NCI-H748 (cell line): ENCODE results near the gene B4GALNT4.
A peak's percentile ranks its signal among the peaks of the same experiment; 100 is the strongest.
"Not testable (repeated sequence)": the region's sequence is repeated elsewhere in the genome, so short reads cannot be mapped to it uniquely, and the experiment has no call there.

Experiments
- DNase-seq: peaks from one replicate; lab custom pipeline; 2025; ENCODE audit not compliant: unreplicated experiment; lab: John Stamatoyannopoulos, UW

B4GALNT4 gene

DNA sequence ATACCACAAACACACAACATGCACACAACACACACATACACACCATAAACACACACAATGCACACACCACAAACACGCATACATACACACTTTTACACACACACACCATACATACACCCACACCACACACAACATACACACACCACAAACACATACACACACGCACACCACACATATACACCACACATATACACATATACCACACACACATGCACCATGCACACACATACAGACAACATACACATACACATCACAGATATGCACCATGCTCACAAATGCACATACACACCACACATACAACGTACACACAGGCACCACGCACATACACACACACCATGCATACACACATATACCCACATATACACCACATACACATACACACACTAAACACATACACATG is 11.7 kb upstream of the B4GALNT4 start:
- no peak for DNase-seq

DNA sequence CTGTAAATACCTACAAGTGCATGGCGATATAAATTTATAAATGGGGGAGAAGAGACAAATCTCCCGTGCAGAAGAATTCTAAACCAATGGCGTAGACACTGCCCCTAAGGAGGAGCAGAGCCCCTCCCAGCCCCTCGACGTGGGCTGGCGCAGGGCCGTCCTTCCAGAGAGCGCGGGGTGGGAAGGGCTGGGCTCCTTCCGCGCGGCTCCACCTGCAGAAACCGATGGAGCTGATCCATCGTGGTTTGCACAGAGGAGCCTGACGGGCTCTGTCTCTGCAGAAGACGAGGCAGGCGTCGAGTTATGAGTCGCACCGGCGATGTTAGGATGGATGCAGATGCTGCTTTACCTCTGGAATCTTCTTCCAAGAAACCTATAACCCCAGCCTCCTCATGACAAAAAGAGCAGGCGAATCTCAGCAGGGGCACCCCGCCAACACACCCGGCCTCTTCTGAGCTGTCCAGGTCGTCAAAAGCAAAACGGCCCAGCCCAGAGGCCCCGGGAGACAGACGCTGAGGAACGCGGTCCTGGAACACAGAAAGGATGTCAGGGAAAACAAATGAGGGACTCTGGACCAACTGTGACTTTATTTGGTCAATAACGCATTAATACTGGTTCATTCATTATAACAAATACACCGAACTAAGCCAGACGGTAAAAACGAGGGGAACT is 11.0 kb upstream of the B4GALNT4 start:
- DNase-seq, result peak; percentile 59

GRCh38 chr11:359181-359714 is 10.1 kb upstream of the B4GALNT4 start:
- DNase-seq, result no peak

- DNase-seq, result no peak
Observed at GRCh38 chr11:360326-361280, 8.7 kb upstream of the B4GALNT4 start.

DNA sequence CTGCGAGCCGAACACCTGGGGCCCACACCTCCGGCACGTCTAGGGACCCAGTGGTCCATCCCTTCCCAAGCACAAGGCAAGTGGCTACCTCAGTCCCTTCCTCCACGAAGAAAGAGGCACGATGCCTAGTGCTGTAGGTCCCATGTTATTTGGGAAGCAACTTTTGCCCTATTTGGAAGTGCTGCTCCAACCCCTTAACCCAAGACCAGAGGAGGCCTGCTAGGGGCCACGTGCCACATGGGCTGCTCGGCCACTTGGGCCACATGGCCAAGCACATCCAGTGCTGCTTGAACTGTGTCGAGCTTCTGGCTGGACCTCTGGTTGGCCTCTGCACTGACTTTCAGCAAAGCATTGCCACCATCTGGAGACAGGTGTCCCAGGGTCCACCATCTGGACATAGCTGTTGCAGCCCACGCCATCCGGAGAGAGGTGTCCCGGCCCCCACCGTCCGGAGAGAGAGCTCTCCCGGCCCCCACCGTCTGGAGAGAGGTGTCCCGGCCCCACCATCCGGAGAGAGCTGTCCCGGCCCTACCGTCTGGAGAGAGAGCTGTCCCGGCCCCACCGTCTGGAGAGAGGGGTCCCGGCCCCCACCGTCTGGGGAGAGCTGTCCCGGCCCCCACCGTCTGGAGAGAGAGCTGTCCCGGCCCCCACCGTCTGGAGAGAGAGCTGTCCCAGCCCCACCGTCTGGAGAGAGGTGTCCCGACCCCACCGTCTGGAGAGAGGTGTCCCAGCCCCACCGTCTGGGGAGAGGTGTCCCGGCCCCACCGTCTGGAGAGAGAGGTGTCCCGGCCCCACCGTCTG is 6.5 kb upstream of the B4GALNT4 start:
- no peak for DNase-seq

DNA sequence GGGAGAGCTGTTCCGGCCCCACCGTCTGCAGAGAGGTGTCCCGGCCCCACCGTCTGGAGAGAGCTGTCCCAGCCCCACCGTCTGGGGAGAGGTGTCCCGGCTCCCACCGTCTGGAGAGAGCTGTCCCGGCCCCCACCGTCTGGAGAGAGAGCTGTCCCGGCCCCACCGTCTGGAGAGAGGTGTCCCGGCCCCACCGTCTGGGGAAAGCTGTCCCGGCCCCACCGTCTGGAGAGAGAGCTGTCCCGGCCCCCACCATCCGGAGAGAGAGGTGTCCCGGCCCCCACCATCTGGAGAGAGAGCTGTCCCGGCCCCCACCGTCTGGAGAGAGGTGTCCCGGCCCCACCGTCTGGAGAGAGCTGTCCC is 5.9 kb upstream of the B4GALNT4 start:
- DNase-seq, result not testable (repeated sequence)

GRCh38 chr11:363948-364761 is 5.1 kb upstream of the B4GALNT4 start:
- peak; percentile 92 for DNase-seq

GRCh38 chr11:364991-365725 is 4.1 kb upstream of the B4GALNT4 start:
- no peak for DNase-seq

DNA sequence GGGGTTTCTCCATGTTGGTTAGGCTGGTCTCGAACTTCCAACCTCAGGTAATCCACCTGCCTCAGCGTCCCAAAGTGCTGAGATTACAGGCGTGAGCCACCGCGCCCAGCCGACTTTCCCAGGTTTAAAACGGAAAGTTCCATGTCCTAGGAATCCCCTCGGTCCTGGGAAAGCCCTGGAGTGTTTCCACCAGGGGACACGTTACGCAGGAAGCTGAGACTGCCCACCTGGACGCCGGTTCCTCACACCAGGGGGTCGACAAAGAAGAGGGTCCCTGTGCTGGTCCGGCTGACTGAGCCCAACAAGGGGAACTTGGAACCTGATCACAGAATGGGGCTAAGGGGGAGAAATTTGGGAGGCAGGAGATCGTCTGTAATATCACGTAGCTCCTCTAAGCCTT is 3.5 kb upstream of the B4GALNT4 start:
- DNase-seq, result no peak

DNA sequence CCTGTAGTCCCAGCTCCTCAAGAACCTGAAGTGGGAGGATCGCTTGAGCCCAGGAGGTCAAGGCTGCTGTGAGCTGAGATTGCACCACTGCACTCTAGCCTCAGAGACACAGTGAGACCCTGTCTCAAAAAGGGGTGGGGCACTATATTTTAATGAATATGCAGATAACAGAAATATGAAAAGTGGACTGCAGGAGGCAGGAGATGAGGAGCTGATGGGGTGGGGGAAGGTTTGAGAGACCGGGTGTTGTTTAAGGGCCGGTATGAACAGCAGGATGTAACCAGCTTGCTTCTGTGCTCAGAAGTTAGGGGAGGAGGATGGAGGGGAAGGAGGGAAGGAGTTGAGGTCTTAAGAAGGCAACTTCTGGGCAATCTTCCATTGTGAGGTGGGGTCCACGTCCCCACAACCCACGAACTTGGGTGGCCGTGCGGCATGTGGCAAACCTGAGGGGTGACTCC is 1.3 kb upstream of the B4GALNT4 start:
- DNase-seq, result no peak

- DNase-seq, result peak; percentile 52
Observed at GRCh38 chr11:368414-369335, 624 bp upstream of the B4GALNT4 start.

DNA sequence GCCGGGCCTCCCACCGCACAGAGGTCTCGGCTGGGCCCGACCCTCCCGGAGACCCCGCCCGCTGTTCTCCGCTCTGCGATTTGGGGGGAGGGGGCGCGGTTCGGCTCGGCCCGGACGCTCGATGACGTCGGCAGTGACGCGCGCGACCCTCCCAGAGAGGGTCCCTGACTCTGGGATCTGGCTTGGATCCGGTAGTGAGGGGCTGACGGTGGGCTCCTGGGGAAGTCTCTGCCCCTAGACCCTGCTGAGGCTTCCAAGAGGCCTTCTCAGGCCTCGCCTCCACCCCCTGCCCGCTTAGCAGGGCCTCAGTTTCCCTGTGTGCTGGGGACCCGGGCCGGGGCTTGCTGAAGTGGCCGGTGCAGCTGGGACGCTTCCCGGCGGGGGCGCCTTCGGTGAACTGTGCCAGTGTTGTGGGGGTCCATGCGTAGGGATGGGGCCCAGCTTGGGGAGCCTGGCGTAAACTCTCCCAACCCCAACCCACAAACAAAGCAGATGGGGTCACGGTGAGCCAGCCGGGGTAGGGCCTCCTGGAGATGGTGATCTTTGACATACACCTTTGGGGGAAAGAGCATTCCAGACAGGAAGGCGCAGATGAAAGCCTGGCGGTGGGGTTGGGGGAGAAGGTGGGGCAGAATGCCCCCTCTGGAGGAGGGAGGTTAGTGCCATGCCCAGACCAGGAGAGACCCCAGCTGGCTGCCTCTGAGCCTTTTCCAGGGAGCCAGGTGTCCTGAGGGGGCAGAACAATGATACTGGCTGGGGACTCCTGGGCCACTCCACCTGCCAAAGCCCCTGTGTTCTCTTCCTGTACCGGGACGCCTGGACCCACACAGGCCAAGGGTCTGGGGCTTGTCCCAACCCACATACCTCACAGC is 1.0 kb downstream of the B4GALNT4 start:
- DNase-seq, result peak; percentile 39

GRCh38 chr11:371051-371450 is 1.8 kb downstream of the B4GALNT4 start:
- DNase-seq, result no peak

DNA sequence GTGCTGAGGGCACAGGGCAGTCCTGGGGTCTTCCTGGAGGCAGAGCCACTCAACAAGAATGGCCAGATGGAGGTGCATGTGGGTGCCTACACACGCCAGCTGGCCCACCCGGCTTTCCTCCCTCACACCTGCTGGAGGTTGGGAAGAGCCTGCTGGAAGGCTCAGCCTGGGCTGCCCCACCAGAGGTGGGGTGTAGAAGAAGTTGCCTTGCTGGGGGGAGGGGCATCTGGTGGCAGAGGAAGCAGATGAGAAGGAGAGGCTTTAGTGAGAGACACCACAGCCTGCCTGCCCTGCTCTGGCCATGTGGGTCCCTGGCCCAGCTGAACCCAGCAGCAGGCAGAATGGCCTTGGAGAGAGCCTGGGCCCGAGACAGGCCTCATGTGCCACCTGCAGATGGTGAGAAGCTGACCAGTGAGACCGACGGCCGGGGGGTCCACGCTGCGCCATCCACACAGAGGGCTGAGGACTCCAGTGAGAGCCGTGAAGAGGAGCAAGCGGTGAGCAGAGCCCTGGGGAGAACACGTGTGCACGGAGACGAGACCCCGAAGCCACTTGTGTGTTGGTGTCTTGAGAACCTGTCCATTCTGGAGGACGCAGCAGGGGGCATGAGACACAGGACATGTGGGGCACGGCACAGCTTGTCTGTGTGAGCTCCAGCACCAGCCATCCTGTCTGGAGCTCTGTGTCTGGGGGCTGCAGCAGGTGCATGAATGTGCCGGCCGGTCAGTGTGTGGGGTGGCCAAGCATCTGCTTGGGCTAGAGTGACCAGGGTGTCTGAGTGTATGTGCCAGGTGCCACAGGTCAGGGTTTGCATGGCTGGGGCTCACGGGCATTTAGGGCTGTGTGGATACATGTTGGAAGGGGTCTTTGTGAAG is 2.7 kb downstream of the B4GALNT4 start:
- DNase-seq, result no peak

DNA sequence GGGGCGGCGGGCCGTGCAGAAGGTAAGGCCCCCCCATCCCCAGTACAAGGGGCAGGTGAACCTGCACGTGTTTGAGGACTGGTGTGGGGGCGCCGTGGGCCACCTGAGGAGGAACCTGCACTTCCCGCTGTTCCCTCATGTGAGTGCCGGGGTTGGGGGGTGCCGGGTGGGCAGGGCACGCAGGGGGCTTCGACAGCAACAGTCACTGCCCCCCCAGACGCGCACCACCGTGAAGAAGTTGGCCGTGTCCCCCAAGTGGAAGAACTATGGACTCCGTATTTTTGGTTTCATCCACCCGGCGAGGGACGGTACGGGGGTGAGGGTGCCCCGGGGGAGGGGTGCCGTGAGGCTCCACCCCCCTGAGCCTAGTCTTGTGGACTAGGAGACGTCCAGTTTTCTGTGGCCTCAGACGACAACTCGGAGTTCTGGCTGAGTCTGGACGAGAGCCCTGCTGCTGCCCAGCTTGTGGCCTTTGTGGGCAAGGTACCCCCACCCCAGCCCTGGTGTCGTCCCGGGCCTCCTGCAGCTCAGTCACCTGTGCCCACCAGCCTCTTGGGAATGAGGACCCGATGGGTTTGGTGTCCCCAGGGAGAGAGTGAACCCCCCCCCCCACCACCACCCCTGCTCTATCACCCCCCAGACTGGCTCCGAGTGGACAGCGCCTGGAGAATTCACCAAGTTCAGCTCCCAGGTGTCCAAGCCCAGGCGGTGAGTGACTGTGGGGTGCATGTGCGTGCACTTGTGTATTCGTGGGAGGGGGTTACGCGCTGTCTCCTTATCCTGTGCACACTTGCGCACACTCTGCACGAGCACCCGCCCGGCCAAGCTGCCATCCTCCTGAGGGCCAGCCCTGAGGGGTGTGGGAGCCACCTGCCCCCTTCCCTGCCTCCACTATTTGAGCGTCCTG is 3.8 kb downstream of the B4GALNT4 start:
- no peak for DNase-seq
